Measurements from ENCODE around the gene WDSUB1.

WDSUB1 gene
- long read RNA-seq, transcript WDSUB1-202 (11 exons, 1,912 nt), result major isoform, 33 of 119 reads
- long read RNA-seq, transcript WDSUB1-201 (7 exons, 1,535 nt), result minor isoform, 7 of 119 reads
- long read RNA-seq, partial matches to known transcripts, result 8 of 119 reads
- long read RNA-seq, other reads (novel, unspliced or antisense), result 69 of 119 reads

GRCh38 chr2:159285929-159286708 is at the start of gene WDSUB1:
Gene WDSUB1, minus strand, starts transcription at chr2:159286703. Its CDS starts 3,634 bp downstream, at chr2:159283069.
- peak; percentile 23 to 52 for DNase-seq (ENCODE audit: low read depth in 1 of 2, low spot score in 1 of 2)
- no peaks in the 10 kb centered on the region for H3K27me3 ChIP-seq (ENCODE audit: insufficient read depth, poor library complexity, severe bottlenecking)
- peak within 1 kb of the TSS; percentile 92 for H3K4me3 ChIP-seq (replicated peaks; ENCODE audit: insufficient read depth, low read length)
- TF ChIP-seq SPI1 (IDR thresholded peaks at IDR 0.05; ENCODE audit: borderline replicate concordance, low read depth) (no peak), POLR2AphosphoS5 (IDR thresholded peaks at IDR 0.05; ENCODE audit: low read depth) (no peak), REST (IDR thresholded peaks at IDR 0.05; ENCODE audit: insufficient replicate concordance, low read depth) (no peak)
- peak within 1 kb of the TSS; percentile 87 for H3K27ac ChIP-seq (replicated peaks)

DNA sequence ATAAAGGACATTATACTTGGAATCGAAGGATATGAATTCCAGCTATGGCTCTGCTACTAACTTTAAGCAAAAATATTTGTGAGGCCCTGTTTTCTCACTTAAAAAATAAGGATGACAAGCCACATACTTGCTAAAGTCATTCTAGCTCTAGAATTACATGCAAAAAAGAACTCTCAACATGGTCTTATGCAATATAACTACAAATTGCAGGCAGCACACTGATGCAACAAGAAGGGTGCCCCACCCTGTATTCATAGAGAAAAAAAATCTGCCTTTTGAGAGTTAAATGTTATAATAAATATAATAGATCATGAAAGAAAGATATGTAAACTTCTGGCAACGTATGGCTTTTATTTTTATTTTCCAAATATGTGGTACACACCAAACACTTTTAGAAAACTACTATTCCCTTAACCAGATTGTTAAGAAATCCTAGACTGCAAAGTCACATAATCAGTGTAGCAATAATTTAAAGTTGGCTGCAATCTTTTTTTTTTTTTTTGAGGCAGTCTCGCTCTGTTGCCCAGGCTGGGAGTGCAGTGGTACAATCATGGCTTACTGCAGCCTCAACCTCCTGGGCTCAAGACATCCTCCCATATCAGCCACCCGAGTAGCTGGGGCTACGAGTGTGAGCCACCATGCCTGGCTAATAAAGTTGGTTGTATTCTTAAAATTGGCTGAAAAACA is 40.2 kb upstream of the WDSUB1 start:
- no peak overlapping the region for H3K4me3 ChIP-seq (replicated peaks; ENCODE audit: insufficient read depth, low read length)
- TF ChIP-seq SPI1 (IDR thresholded peaks at IDR 0.05; ENCODE audit: borderline replicate concordance, low read depth) (no peak), REST (IDR thresholded peaks at IDR 0.05; ENCODE audit: insufficient replicate concordance, low read depth) (no peak), GABPA (IDR thresholded peaks at IDR 0.05; ENCODE audit: low read depth) (no peak), POLR2AphosphoS5 (IDR thresholded peaks at IDR 0.05; ENCODE audit: low read depth) (no peak)
- TF ChIP-seq, protein P1, sequence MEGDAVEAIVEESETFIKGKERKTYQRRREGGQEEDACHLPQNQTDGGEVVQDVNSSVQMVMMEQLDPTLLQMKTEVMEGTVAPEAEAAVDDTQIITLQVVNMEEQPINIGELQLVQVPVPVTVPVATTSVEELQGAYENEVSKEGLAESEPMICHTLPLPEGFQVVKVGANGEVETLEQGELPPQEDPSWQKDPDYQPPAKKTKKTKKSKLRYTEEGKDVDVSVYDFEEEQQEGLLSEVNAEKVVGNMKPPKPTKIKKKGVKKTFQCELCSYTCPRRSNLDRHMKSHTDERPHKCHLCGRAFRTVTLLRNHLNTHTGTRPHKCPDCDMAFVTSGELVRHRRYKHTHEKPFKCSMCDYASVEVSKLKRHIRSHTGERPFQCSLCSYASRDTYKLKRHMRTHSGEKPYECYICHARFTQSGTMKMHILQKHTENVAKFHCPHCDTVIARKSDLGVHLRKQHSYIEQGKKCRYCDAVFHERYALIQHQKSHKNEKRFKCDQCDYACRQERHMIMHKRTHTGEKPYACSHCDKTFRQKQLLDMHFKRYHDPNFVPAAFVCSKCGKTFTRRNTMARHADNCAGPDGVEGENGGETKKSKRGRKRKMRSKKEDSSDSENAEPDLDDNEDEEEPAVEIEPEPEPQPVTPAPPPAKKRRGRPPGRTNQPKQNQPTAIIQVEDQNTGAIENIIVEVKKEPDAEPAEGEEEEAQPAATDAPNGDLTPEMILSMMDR (IDR thresholded peaks at IDR 0.05; ENCODE audit: insufficient read depth, low read length), result no peak
- H3K27ac ChIP-seq (replicated peaks), result peak overlapping the region; percentile 54
- DNase-seq (ENCODE audit: low read depth in 1 of 2, low spot score in 1 of 2), result peak; percentile 65 to 76
- H3K27me3 ChIP-seq (ENCODE audit: insufficient read depth, poor library complexity, severe bottlenecking), result no peaks in the 10 kb centered on the region

DNA sequence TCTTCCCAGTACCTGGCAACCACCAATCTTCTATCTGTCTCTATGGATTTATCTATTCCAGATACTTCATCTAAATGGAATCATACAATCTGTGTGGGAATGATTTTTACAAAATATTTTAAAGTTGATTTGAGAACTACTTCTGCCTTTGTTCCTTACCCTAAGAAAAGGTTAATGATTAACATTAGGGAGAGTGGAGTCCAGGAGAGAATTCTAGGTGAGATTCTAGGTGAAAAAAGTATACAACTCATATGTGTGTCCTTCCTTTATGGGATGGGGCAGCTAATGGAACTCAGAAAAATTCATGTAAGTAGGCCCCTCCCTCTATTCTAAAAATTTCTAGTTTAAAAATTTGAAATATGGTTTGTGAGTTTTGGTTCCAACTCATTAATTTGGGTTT is 35.9 kb upstream of the WDSUB1 start:
- DNase-seq (ENCODE audit: low read depth in 1 of 2, low spot score in 1 of 2), result no peak
- no peaks in the 10 kb centered on the region for H3K27me3 ChIP-seq (ENCODE audit: insufficient read depth, poor library complexity, severe bottlenecking)

More for the DNA sequence above, 35.9 kb upstream of the WDSUB1 start:
- H3K27ac ChIP-seq (replicated peaks), result no peak overlapping the region
- TF ChIP-seq POLR2AphosphoS5 (IDR thresholded peaks at IDR 0.05; ENCODE audit: low read depth) (no peak), SPI1 (IDR thresholded peaks at IDR 0.05; ENCODE audit: borderline replicate concordance, low read depth) (no peak), REST (IDR thresholded peaks at IDR 0.05; ENCODE audit: insufficient replicate concordance, low read depth) (no peak)
- TF ChIP-seq, protein P1 (IDR thresholded peaks at IDR 0.05; ENCODE audit: insufficient read depth, low read length), result no peak
- no peak overlapping the region for H3K4me3 ChIP-seq (replicated peaks; ENCODE audit: insufficient read depth, low read length)
